ENCODE data around the gene CLEC2D.
"Not testable (repeated sequence)": the region's sequence is repeated elsewhere in the genome, so short reads cannot be mapped to it uniquely, and the experiment has no call there.

GRCh38 chr12:9713032-9713558 is 43.6 kb downstream of the CLEC2D start:
- not testable (repeated sequence) for TF ChIP-seq MAX (IDR thresholded peaks at IDR 0.05); CTCF (IDR thresholded peaks at IDR 0.05; ENCODE audit: low read depth, low read length, missing input control); JUND (IDR thresholded peaks at IDR 0.05); YY1 (IDR thresholded peaks at IDR 0.05); REST (IDR thresholded peaks at IDR 0.05); ZBTB33 (IDR thresholded peaks at IDR 0.05); RAD21 (IDR thresholded peaks at IDR 0.05); TAF1 (conservative IDR thresholded peaks at IDR 0.05); HNF4G (IDR thresholded peaks at IDR 0.05); GABPA (IDR thresholded peaks at IDR 0.05 in 1 of 2, conservative IDR thresholded peaks at IDR 0.05 in 1 of 2); EGR1 (IDR thresholded peaks at IDR 0.05; ENCODE audit: low read depth in 2 of 2); SP1 (IDR thresholded peaks at IDR 0.05); ATF3 (IDR thresholded peaks at IDR 0.05)

Measured in liver (tissue), 3 donors.